ENCODE results near the gene AHRR. TPM values are rescaled to one million over a fixed set of nuclear protein-coding genes. Genes with fewer than 3 reads are reported as not detected.

AHRR gene
- total RNA-seq, 1 experiment from 2014 or later, result 2.2 TPM

DNA sequence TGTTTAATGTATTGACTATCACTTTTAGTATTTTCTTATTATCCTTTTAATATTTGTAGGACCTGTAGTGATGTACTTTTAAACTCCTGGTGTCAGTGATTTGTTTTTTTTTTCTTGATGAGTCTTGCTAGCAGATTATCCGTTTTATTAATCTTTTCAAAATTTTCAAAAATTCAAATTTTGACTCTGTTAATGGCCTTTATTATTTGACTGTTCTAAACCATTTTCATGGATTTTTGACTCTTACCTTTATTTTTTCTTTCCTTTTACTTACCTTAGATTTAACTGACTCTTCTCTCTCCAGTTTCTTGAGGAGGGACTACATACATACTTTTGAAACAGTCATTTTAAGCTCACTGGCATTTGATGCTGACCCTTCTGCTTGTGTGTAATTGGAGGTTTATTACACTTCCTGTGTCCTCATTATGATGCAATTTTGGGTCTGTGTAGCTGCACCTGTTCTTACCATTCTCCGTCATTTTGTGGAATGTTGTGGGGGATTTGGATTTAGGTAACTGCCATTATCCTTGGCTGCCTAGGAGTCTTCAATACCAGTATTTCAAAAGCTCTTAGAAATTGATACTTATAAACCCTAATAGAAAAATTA is 89.5 kb downstream of the AHRR start:
- Histone ChIP-seq H3K18ac (ENCODE audit: insufficient read length, low read depth, low read length) (no peak overlapping the region), H3K27me3 (ENCODE audit: insufficient read depth, low read length) (no peaks in the 10 kb centered on the region), H3K9ac (ENCODE audit: extremely low read depth, insufficient read length, low read length) (no peak overlapping the region), H3K79me2 (ENCODE audit: insufficient read depth, low read length) (no peaks in the 10 kb centered on the region), H3K4ac (ENCODE audit: low read depth, low read length) (no peak overlapping the region), H4K91ac (ENCODE audit: insufficient read length, low read depth, low read length) (no peak overlapping the region), H3K23ac (ENCODE audit: insufficient read length, low read depth, low read length) (no peak overlapping the region), H4K8ac (replicated peaks; ENCODE audit: insufficient read length, low read depth, low read length) (no peak overlapping the region), H3K4me2 (ENCODE audit: insufficient read depth, insufficient read length, low read length) (no peak overlapping the region), H2BK20ac (ENCODE audit: low read depth, low read length, poor library complexity, severe bottlenecking) (no peak overlapping the region), H3K27ac (ENCODE audit: insufficient read length, low read depth, low read length) (no peak overlapping the region), H2AK5ac (ENCODE audit: insufficient read length, low read length) (no peak overlapping the region), H2AFZ (ENCODE audit: low read length) (no peak overlapping the region), H3K23me2 (ENCODE audit: insufficient read length, low read depth, low read length, poor library complexity, severe bottlenecking) (no peaks in the 10 kb centered on the region), H3K9me3 (ENCODE audit: control insufficient read depth, low read depth, low read length) (no peaks in the 10 kb centered on the region), H3K14ac (ENCODE audit: insufficient read depth, low read length) (no peak overlapping the region), H3K79me1 (ENCODE audit: insufficient read depth, low read depth, low read length, poor library complexity, severe bottlenecking) (no peaks in the 10 kb centered on the region), H3T11ph (ENCODE audit: low read length) (no peak overlapping the region), H3K56ac (ENCODE audit: insufficient read length, low read depth, low read length) (no peak overlapping the region), H4K20me1 (ENCODE audit: control insufficient read depth, insufficient read depth, insufficient read length) (peaks cover 1% of the 10 kb centered on the region), H2BK12ac (ENCODE audit: insufficient read length, low read depth, low read length) (no peak overlapping the region), H3K4me1 (ENCODE audit: insufficient read depth, low read length) (no peaks in the 10 kb centered on the region; the same call in 1 of the 2 replicates), H2BK15ac (ENCODE audit: low read depth, low read length) (no peak overlapping the region), H2BK5ac (ENCODE audit: insufficient read length, low read length) (no peak overlapping the region), H4K5ac (ENCODE audit: insufficient read length, low read depth, low read length) (no peak overlapping the region), H2BK120ac (ENCODE audit: low read depth, low read length, poor library complexity, severe bottlenecking) (no peak overlapping the region)
- Mint-ChIP-seq H3K27me3 (ENCODE audit: low read depth) (peaks cover 6% of the 10 kb centered on the region), H3K27ac (no peak overlapping the region), H3K4me1 (peaks cover 12 to 24% of the 10 kb centered on the region in 2 experiments; a peak in 3 of 4 replicates), H3K4me3 (no peak overlapping the region), H3K9me3 (no peaks in the 10 kb centered on the region), H3K36me3 (ENCODE audit: insufficient read depth in 1 of 3, low read depth in 3 of 3) (no peaks in the 10 kb centered on the region)
- TF ChIP-seq, protein P1, sequence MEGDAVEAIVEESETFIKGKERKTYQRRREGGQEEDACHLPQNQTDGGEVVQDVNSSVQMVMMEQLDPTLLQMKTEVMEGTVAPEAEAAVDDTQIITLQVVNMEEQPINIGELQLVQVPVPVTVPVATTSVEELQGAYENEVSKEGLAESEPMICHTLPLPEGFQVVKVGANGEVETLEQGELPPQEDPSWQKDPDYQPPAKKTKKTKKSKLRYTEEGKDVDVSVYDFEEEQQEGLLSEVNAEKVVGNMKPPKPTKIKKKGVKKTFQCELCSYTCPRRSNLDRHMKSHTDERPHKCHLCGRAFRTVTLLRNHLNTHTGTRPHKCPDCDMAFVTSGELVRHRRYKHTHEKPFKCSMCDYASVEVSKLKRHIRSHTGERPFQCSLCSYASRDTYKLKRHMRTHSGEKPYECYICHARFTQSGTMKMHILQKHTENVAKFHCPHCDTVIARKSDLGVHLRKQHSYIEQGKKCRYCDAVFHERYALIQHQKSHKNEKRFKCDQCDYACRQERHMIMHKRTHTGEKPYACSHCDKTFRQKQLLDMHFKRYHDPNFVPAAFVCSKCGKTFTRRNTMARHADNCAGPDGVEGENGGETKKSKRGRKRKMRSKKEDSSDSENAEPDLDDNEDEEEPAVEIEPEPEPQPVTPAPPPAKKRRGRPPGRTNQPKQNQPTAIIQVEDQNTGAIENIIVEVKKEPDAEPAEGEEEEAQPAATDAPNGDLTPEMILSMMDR (conservative IDR thresholded peaks at IDR 0.05), result no peak
- WGBS (ENCODE audit: extremely low coverage, insufficient read length, low lambda C conversion rate), result no CpG with 5 or more reads among the region's 2 CpGs
- DNase-seq, result no peak
